HuH-7.5 (cell line): ENCODE measurements around the gene LY6G6D.

Experiments used
- DNase-seq: peaks from one replicate; pipeline ENCODE4 v3.0.0; 2011; ENCODE audit warnings: low spot score

The LY6G6D gene, protein sequence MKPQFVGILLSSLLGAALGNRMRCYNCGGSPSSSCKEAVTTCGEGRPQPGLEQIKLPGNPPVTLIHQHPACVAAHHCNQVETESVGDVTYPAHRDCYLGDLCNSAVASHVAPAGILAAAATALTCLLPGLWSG

DNA sequence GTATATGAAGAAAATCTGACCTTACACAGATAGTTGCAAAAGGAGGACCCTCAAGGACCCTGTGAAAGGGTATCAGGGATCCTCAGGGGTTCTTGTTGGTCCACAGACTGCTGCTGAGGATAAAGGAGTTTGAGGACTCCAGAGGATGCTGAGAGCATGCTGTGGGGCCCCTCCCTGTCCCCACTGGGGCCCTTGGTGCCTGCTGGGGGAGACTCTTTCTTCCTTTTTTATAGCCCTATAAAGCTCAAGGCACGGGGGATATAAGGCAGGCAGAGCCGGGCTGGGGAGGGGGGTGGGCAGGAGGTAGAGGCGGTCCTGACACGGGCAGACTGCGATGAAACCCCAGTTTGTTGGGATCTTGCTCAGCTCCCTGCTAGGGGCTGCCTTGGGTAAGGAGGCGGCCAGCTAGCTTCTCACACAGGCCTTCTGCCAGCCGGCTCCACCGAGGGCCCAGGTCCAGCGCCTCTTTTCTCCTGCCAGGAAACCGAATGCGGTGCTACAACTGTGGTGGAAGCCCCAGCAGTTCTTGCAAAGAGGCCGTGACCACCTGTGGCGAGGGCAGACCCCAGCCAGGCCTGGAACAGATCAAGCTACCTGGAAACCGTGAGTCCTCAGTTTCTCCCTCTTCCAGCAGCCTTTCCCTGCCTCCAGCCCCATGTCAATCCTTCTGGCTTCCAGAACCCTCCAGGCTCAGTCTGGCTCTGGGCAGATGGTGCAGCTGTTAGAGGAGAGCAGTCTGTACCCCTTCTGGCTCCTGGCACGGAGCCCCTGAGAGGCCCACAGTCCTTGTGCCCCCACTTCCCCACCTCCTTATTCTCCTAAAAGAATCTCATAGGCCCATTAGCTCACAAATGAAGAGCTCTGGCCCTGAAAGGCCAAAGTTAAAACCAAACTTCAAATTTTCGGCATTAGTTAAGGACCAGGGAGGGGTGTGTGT is at the start of gene LY6G6D:
Gene LY6G6D, plus strand, starts transcription at position 327 of the 937 bp plus-strand sequence. Its CDS starts 8 bp downstream, at position 335.
- no peak for DNase-seq

DNA sequence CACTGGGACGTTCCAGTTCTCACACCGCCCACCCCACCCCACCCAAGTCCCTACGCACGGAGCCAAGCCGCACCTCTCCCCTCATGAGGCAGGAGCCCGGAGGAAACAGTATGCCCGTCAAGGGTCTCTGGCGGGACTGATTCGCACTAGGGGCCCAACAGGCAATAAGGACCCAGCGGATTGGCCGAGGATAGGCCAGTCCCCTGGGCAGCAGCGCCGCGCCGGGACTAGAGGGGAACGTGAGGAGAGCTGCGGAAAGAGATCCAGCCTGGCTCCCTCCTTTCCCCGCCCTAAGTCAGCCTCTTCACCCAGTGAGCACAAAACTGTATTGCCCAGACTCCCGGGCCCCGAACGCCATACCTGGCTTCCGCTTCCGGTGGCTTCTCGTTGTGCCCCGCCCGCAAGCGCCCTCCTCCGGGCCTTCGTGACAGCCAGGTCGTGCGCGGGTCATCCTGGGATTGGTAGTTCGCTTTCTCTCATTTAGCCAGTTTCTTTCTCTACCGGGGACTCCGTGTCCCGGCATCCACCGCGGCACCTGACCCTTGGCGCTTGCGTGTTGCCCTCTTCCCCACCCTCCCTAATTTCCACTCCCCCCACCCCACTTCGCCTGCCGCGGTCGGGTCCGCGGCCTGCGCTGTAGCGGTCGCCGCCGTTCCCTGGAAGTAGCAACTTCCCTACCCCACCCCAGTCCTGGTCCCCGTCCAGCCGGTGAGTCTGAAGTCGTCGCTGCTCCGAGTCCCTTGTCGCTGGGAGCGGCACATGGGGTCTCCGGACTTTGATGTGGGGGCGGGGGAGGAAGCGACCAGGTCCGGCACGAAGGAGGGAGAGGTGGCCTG is 49.4 kb upstream of the LY6G6D start, which contains the start of gene CSNK2B:
Gene CSNK2B, plus strand, starts transcription at position 580 of the 836 bp plus-strand sequence. CDS start 752 bp downstream, outside the sequence.
- peak; percentile 88 for DNase-seq

DNA sequence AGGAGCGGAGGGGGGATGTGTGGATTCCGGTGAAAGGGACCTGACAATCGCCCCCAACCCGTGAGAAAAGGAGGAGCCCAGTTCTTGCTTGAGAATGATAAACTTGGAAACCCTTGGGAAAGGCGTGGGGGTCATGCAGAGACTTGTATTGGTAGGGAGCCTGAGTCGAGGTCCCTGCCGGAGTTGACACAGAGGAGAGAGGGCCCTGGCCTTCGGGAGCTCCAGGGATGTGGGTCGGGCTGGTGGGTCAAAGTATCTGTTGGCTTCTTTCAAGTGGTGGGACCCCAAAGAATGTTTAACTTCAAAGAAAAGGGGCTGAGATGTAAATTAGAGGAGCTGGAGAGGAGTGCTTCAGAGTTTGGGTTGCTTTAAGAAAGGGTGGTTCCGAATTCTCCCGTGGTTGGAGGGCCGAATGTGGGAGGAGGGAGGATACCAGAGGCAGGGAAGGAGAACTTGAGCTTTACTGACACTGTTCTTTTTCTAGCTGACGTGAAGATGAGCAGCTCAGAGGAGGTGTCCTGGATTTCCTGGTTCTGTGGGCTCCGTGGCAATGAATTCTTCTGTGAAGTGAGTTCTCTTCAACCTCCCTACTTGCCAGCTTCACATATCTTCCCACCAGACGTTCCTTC is 48.7 kb upstream of the LY6G6D start:
- DNase-seq = no peak

DNA sequence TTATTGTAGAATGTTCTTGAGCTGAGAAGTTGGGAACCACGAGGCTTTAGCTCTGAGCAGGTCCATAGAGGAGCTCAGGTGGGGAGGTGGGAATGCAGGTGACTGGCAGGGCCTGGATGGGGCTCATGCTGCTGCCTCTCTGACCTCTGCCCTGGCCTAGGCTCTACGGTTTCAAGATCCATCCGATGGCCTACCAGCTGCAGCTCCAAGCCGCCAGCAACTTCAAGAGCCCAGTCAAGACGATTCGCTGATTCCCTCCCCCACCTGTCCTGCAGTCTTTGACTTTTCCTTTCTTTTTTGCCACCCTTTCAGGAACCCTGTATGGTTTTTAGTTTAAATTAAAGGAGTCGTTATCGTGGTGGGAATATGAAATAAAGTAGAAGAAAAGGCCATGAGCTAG is 45.5 kb upstream of the LY6G6D start, which contains the start of gene LY6G5B:
Gene LY6G5B, plus strand, starts transcription at position 301 of the 400 bp plus-strand sequence. CDS start 975 bp downstream, outside the sequence.
- no peak for DNase-seq

DNA sequence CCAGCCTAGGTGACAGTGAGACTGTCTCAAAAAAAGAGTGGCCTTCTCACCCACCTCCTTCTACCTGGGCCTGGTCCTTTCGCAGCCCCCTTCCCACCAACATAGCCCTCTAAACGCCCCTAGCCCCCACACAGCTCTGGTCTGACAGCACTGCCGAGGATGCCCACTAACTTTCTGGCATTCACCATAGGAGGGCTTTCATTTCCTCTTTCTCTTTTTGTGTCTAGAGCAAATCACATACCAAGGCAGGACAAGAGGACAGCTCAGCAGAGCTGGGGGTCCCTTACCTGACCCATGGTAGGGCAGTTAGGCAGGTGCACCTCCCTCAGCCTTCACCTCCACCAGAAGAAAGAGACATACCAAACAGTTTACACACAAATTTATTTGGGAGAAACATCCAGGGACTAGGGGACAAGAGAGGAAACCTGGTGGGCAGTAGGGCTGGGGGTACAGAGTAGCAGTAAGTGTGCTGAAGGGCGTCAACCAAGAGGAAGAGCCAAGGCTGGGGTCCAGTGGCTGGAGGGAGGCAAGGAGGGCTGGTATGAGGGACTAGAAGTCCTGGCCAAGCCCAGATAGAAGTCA is 38.7 kb upstream of the LY6G6D start:
- DNase-seq = no peak

DNA sequence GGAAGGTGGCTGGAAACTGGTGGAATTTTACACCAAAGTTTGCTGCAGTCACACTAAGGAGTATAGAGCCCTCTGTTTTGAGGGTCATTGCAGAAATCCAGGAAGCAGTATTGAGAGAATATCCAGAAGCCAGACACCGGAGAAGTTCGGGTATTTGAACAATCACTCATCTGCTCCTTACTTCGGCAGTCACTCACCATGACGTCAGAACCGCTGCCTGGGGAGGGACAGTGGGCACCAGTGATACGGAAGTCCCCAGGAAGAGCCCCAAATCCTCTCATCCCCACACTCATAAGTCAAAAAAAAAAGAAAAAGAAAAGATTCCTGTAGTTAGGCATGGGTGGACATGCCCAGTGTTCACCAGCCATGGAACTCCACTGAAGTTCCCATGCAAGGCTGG is 38.2 kb upstream of the LY6G6D start:
- no peak for DNase-seq

DNA sequence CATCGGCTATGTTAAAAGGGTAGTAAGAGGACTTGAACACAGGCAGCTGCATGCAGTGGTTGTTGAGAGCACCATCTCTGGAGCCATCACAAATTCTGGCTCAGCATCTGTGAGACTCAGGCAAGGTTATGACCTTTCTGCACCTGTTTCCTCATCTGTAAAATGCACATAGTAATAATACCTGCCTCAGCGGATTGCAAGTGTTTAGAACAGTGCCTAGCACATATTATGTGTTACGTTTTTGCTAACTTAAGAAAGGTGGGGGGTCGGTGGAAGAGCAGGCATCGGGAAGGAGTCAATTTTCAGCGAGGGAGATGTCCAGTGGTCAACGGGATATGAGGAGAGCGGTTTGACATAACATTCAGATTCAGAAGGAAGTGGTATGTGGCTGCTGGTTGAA is 37.2 kb upstream of the LY6G6D start:
- DNase-seq = no peak

DNA sequence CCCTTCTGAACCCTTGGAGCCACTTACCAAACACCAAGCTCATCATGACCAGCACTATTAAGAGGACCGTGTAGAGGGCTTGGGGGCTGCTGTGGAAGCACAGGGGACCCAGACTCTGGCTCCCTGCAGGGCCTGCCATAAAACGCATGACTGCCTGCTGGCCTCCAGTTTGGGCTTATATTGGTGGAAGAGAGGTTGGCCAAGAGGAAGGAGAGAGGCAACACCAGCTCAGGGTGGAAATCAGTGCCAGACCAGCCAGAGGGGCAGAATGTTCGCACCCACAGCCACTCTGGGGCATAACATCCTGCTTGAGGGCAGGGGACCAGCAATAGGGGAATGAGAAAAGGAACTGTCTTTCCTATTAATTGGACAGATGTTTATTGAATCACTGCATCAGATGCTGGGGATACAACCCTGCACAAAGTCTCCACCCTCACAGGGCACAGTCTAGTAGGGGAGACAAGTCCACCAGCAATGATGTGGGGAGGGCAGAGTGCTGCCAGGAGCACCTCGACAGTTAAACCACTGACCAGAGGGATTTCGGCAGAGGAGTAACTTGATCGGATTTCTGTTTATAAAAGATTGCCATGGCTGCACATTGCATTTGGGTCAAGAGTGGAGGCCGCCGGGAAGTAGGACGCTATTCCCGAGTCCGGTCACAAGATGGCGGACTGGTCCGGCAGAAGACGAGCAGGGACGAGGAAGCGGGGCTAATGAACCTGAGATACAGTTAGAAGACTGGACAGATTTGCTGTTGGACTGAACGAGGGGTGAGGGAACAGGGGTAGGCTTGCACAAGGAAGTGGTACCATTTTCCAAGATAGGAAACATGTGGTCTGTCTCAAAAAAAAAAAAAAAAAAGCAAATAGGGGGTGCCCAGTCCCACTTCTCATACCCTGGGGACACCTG is 34.7 kb upstream of the LY6G6D start, which contains the start of gene LY6G5C:
Gene LY6G5C, minus strand, starts transcription at position 842 of the 909 bp plus-strand sequence. Its CDS starts 694 bp downstream, at position 148.
- peak; percentile 71 for DNase-seq

DNA sequence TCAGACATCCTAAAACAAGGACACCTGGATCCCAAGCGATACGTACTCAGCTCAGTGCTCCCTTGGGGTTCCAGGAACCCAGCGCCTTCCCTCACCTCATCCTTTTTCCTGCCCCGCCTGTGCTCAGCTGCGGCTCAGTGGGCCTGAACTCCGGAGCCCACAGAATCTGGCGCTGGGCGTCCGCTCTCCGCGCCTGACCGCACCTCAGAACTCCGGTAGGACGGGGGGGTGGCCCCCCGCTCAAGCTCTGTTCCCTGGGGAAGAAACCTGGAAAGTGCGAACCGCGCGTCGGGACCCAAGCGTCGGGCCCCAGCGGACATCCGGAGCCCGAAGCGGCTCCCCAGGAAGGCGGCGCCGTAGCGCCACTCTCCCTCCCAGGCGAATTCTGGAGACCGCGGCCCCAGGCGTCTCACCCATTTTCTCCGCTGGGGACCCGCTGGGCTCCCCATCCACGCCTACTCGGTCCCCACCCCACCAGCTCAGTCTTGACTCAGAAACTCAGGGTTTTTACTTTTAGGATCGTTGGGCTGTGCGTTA is 33.9 kb upstream of the LY6G6D start:
- DNase-seq = no peak

DNA sequence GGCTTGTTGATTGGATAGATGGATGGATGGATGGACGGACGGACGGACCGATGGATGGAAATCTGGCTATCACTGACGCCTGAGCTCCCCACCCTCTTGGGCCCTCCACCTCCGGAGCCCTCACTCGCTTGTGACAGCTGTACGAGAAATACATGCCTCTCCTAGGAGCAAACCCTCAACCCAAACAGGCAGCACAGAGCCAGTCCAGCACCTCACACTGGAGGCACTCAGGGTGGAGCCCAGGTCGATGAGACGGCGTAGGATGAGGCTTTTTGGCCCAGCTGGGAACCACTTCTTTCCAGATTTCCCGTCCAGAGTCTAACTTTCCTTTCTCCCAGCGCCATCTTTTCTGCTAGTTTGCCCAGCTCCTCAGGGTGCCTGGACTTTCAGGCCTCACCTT is 31.6 kb upstream of the LY6G6D start:
- no peak for DNase-seq

DNA sequence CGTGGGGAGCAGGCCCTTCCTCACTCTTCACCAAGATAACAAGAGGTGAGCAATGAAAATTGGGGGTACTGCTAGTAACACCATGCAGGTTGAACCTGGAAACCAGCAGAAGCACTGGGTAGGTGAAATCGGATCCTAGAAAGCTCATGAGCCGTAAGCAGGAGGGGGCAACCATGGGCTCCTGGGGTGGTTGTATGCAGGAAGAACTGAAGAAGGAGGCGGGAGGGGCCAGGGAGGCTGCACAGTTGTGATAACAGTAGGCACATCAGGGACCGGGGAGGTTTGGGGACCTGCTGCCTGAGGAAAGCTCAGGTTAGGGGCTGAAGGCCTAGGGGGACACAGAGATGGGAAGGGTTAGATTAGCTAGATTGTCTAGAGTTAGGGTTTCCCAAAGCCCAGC is 28.7 kb upstream of the LY6G6D start:
- DNase-seq = no peak

DNA sequence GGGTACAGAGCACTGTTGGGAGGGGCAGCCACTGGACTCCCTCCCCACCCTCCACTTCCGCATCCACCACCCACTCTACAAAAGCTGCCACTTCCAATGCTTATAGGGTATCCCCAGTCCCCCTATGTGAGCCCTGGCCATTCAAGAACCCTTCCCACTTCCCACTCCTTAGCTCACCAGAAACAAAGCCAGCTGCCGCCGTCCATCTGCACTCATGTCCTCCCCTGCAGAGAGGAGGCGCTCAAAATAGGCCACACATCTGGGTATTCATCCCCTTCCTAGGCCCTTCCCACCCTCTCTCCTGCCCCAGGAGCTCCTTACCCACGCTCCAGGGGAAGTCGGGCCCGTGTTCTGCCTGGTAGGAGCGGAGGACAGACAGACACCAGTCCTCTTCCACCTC is 27.8 kb upstream of the LY6G6D start:
- no peak for DNase-seq

DNA sequence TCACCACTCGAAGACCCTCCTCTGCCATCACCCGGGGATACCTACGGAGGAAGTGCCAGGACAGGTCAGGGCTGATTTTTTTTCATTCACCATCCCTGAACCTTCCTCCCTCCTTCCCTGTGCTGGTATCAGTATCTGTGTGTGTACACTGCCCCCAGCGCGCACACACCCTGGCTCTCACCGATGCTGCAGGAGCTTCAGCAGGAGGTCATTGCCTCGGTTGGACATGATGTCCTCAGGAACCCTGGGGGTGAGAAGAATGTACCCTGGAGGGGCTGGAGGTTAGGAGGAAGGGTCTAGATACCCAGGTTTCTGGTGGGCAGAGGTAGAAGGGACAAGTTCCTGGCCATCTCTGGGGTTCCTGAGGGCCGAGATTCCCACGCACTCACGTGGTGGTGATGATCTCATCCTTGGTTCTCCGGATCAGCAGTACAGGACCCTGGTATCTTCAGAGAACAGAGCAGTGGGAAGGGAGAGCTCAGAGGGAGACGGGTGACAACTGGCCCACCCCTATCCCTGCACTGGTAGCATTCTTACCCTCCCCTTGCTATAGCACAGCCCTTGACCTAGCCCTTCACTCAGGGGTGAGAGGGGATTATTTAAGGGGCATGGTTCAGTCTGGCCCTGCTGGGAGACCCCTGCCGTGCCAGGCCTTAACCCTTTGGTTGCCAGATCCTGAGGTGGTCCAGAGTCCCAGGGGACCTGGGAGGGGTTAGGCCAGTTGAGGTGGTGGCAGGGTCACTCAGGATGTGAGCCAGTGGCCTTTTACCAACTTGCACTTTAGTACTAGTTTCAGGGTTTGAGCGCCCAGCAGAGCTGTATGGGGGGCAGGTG is 27.1 kb upstream of the LY6G6D start:
- DNase-seq = no peak

DNA sequence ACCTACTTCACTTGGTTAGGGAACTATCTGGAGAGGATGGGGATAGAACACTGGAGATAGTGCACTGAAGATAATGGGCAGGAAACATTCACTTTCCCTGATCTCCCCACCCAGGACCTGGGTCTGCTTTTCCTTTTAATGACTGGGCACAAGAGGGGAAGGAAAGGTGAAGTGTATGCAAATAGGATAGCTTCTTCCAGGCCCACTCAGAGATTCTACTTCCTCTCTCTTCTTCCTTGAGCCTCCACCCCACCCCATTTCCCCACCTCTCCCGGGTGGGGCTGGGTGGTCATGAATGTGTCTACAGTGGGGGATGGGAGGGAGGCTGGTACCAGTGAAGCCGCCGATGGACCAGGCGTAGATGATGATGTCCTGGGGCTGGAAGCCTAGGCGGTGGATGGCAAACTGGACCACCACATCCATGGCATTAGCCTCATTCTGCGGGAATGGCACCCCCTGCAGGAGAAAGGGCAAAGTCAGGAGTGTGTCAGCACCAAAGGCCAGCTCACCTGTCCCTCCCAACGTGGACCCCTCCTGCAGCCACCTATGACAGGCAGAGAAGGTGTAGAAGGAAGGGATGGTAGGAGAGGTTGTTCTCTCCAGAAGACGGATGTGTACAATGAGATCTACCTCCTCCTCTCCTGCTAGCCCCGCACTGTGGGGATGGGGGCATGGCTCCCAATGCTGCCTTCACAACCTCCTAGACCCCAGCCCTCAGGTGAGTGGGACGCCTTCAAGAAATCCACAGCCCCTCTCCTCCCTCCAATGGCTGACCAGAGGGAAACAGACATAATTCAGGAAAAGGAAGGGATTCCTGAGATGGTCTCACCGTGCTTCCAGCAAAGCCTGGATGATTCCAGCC is 25.7 kb upstream of the LY6G6D start:
- DNase-seq = no peak

DNA sequence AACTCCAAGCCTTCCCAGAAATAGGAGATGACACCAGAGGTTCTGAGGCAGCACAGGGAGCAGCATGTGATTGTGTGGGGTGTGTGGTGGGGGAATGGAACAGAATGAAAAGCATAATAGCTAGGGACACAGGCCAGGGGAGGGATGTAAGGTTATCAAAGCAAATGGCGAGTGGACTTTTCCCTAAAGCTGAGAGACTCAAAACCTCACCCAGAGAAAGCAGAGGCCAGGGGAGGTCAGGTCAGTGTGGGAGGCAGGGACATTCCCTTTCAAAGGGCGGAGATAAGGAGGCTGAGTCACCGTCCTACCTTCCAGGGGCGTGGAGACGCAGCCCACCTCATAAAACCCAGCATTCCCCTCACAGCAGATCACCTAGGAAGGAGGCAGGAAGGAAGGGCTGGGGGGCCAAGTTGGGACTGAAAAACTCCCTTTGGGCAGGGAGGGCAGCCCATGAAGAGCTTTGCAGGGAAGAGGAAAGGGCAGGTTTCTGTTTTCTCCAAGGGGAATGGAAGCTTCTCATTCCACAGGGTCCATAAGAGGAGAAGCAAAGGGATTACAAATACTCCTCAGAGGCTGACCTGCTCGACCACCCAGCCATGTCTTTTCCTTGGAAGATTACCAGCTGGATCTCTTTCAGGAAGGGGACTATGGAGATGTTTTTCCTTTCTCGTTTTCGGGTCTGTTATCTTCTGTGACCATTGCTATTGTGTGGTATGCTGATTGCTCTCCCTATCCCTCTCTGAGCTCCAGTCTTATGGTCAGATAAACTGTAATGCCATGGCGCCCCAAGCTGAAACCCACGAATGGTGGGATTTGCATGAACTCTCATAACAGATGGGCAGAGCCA is 24.7 kb upstream of the LY6G6D start:
- DNase-seq = peak; percentile 49

DNA sequence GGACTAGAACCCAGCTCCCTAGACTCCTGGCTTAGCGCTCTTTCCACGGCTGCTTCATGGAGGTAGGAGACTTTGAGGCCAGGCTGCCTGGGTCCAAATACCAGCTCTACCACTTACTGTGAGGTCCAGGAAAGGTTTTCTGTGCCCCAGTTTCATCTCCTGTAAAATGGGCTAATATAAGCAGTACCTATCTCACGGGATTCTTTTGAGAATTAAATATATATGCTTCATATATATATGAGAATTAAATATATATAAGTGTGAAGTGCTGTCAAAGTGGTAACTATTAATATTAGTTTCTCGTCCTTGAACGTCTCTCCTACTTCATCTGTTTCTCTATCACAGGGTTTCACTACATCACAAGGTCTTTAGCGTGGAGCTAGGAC is 24.1 kb upstream of the LY6G6D start:
- DNase-seq = no peak

DNA sequence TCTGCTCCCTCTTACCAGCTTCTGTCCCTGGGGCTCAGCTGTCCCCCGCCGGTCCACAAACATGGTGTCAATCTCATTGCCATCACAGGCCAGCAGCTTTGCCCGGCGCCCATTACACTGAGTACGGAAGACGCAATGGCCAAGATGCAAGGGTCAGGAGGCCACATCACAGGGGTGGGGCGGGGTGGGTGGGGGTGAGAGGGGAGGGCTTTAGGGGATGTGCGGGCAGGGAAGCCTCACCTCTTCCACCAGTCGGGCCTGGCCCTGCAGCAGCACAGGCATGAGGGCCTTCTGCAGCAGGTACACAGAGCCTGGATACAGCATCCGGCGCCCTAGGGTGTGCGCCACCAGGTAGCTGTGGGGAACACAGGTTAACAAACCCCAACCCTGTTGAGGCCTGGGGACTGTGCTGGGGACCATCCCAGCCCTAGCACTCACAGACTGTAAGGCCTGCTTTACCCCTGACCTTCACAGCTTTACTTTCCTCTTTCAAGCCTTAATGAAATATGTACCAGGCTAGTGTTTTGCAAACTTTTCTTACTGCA is 23.5 kb upstream of the LY6G6D start:
- no peak for DNase-seq
